Mammary epithelial cell (primary cell): ENCODE data around the gene ADGRG7.

ENCODE experiments used
- EZH2 ChIP-seq: IDR thresholded peaks from 2 replicates; pipeline ENCODE4 v1.6.1; 2012; ENCODE audit warnings: low read length, inconsistent platforms, borderline replicate concordance
- TF ChIP-seq, protein P1 (sequence below), 2 donors: IDR thresholded peaks in 1 of 2; conservative IDR thresholded peaks in 1 of 2; 2 replicates each; pipeline ENCODE4 v1.5.1; 2011 to 2012; ENCODE audit warnings: inconsistent platforms in 2 of 2, low read length in 2 of 2, mild to moderate bottlenecking in 2 of 2, control low read depth in 1 of 2, low read depth in 1 of 2; ENCODE audit not compliant: insufficient read depth in 1 of 2; ENCODE audit errors: extremely low read depth in 1 of 2

DNA sequence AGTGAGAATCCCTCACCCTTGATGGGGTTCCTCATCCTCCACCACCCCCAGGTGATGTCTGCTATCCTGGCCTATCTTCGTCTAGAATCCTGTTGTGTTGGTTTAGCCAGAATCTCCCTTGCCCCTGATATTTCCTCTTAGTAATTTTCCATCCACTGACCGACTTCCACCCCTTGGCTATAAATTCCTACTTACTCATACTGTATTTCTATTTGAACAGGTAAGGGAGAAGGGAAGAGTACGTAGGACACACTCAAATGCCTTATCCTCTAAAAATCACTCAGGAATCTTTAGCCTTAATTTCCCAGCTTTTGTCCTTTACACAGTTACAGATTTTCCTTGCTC, 99.2 kb downstream of the ADGRG7 start:
- TF ChIP-seq EZH2, result no peak
- TF ChIP-seq, protein P1, sequence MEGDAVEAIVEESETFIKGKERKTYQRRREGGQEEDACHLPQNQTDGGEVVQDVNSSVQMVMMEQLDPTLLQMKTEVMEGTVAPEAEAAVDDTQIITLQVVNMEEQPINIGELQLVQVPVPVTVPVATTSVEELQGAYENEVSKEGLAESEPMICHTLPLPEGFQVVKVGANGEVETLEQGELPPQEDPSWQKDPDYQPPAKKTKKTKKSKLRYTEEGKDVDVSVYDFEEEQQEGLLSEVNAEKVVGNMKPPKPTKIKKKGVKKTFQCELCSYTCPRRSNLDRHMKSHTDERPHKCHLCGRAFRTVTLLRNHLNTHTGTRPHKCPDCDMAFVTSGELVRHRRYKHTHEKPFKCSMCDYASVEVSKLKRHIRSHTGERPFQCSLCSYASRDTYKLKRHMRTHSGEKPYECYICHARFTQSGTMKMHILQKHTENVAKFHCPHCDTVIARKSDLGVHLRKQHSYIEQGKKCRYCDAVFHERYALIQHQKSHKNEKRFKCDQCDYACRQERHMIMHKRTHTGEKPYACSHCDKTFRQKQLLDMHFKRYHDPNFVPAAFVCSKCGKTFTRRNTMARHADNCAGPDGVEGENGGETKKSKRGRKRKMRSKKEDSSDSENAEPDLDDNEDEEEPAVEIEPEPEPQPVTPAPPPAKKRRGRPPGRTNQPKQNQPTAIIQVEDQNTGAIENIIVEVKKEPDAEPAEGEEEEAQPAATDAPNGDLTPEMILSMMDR (conservative IDR thresholded peaks at IDR 0.05 in 1 of 2, IDR thresholded peaks at IDR 0.05 in 1 of 2; ENCODE audit: extremely low read depth in 1 of 2, insufficient read depth in 1 of 2, low read depth in 1 of 2, low read length in 2 of 2), result no peak
